Astrocyte of the spinal cord (primary cell): Measurements from ENCODE around the gene SYT5.
A peak's percentile ranks its signal among the peaks of the same experiment; 100 is the strongest.
"Not testable (repeated sequence)": the region's sequence is repeated elsewhere in the genome, so short reads cannot be mapped to it uniquely, and the experiment has no call there.

Source experiments
- DNase-seq: peaks from one replicate; pipeline ENCODE4 v3.0.0; 2011; ENCODE audit warnings: low read depth, low spot score
- H3K4me3 ChIP-seq: 2 replicates; pipeline ENCODE4 v1.5.1; 2011; ENCODE audit warnings: low read depth, mild to moderate bottlenecking, low read length, moderate library complexity
- CTCF ChIP-seq: IDR thresholded peaks from 2 replicates; pipeline ENCODE4 v1.5.1; 2012; ENCODE audit warnings: low read depth, mild to moderate bottlenecking, low read length, inconsistent platforms
- in situ Hi-C: cut with HindIII; loops from 2 replicates; pipeline ENCODE4 v1.10.0; 2017; ENCODE audit warnings: low sequenced_read_pairs

SYT5 gene

GRCh38 chr19:55206664-55207500, 26.8 kb upstream of the SYT5 start:
- peak; percentile 87 for DNase-seq
- no peak overlapping the region for H3K4me3 ChIP-seq

GRCh38 chr19:55202199-55202598, 22.1 kb upstream of the SYT5 start:
- H3K4me3 ChIP-seq, DNase-seq, in situ Hi-C loops: not testable (repeated sequence)
- peak; percentile 33 for TF ChIP-seq CTCF

More at GRCh38 chr19:55206664-55207500, 26.8 kb upstream of the SYT5 start:
- in situ Hi-C loops: no loop called here
- no peak for TF ChIP-seq CTCF

- no peak for TF ChIP-seq CTCF
- in situ Hi-C loops: no loop called here
- no peak overlapping the region for H3K4me3 ChIP-seq
- DNase-seq: no peak
These were observed 19.6 kb upstream of the SYT5 start for GRCh38 chr19:55199620-55200204.

- no peak for DNase-seq
- no peak for TF ChIP-seq CTCF
- no peak overlapping the region for H3K4me3 ChIP-seq
- in situ Hi-C loops: no loop called here
These were observed 18.6 kb upstream of the SYT5 start for GRCh38 chr19:55198651-55199050.

- in situ Hi-C loops: no loop called here
- no peak overlapping the region for H3K4me3 ChIP-seq
- no peak for TF ChIP-seq CTCF
- DNase-seq: no peak
These were observed 17.4 kb upstream of the SYT5 start for GRCh38 chr19:55197528-55197927.

GRCh38 chr19:55196803-55197202, 16.7 kb upstream of the SYT5 start:
- H3K4me3 ChIP-seq: no peak overlapping the region
- TF ChIP-seq CTCF: no peak
- in situ Hi-C loops: no loop called here
- DNase-seq: no peak
